ENCODE results near the gene SLC26A1. TPM values are rescaled to one million over a fixed set of nuclear protein-coding genes. Genes with fewer than 3 reads are reported as not detected.

The SLC26A1 gene
- total and polyA plus RNA-seq, 5 donors: 0.34 to 0.37 (median 0.36) TPM; not detected in 2

- no peaks in the 10 kb centered on the region for H3K4me1 ChIP-seq (ENCODE audit: control insufficient read depth, insufficient read depth, low read length)
- ATAC-seq: no peak
- under 1% methylated on average over 69 of the region's 69 CpGs for WGBS
These were observed 18.4 kb upstream of the SLC26A1 start for GRCh38 chr4:1011666-1012033.

GRCh38 chr4:1011022-1011665 is 17.9 kb upstream of the SLC26A1 start, which contains the start of gene FGFRL1:
FGFRL1 (plus strand) TSS chr4:1011626; CDS start chr4:1012486, 860 bp downstream.
- Histone ChIP-seq H3K4me1 (ENCODE audit: control insufficient read depth, insufficient read depth, low read length) (no peaks in the 10 kb centered on the region), H3K27ac (ENCODE audit: low read length) (no peak within 1 kb of the TSS), H3K27me3 (ENCODE audit: control insufficient read depth, insufficient read depth) (no peaks in the 10 kb centered on the region), H3K9me3 (ENCODE audit: control insufficient read depth, low read length) (no peaks in the 10 kb centered on the region), H3K4me3 (ENCODE audit: low read length) (peak within 1 kb of the TSS; percentile 84)
- intact Hi-C loops (cut with DNase I): no loop called here
- DNase-seq (peak; percentile 95 to 98 (median 98)), ATAC-seq (peak; percentile 69 to 77)
- WGBS: under 1% methylated on average over 85 of the region's 89 CpGs

More at GRCh38 chr4:1011666-1012033, 18.4 kb upstream of the SLC26A1 start:
- no peak for DNase-seq
- H3K4me3 ChIP-seq (ENCODE audit: low read length): peak overlapping the region; percentile 84
- intact Hi-C loops (cut with DNase I): no loop called here
- H3K27me3 ChIP-seq (ENCODE audit: control insufficient read depth, insufficient read depth): no peaks in the 10 kb centered on the region
- H3K9me3 ChIP-seq (ENCODE audit: control insufficient read depth, low read length): no peaks in the 10 kb centered on the region
- no peak overlapping the region for H3K27ac ChIP-seq (ENCODE audit: low read length)

DNA sequence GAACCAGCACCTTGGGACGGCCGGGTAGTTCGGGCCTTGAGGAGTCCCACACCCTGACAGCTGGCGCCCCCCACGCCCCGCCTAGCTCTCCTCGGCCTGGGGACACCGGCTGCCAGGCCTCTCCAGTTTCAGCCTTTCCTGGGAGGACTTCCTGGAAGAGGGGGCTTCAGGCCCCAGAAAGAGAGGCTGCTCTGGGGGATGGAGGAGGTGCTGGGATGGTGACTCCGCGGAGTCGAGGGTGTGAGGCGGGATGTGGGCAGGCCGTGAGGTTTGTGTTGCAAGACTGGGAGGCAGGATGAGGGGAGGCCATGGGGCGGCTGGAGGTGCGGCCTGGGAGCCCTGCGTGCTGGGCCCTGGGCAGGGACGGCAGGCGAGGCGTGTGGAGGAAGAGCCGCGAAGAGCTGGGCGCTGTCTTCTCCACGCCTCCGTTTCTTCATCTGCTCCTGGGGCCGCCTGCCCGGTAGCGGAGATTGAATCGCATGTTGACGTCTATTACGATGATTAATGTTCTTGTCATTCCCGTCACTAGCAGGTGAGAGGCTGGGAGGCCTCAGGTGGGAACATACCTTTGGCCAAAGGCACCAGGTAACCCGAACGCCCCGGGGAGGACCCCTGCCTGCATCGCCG is 17.3 kb upstream of the SLC26A1 start:
- H3K27me3 ChIP-seq (ENCODE audit: control insufficient read depth, insufficient read depth): no peaks in the 10 kb centered on the region
- H3K4me3 ChIP-seq (ENCODE audit: low read length): peak overlapping the region; percentile 84
- no peaks in the 10 kb centered on the region for H3K4me1 ChIP-seq (ENCODE audit: control insufficient read depth, insufficient read depth, low read length)
- no peaks in the 10 kb centered on the region for H3K9me3 ChIP-seq (ENCODE audit: control insufficient read depth, low read length)
- WGBS: under 1% methylated on average over 36 of the region's 36 CpGs
- intact Hi-C loops (cut with DNase I): no loop called here
- DNase-seq: peak; percentile 82 to 89 (median 88)
- no peak overlapping the region for H3K27ac ChIP-seq (ENCODE audit: low read length)
- ATAC-seq: peak; percentile 51 to 68

DNA sequence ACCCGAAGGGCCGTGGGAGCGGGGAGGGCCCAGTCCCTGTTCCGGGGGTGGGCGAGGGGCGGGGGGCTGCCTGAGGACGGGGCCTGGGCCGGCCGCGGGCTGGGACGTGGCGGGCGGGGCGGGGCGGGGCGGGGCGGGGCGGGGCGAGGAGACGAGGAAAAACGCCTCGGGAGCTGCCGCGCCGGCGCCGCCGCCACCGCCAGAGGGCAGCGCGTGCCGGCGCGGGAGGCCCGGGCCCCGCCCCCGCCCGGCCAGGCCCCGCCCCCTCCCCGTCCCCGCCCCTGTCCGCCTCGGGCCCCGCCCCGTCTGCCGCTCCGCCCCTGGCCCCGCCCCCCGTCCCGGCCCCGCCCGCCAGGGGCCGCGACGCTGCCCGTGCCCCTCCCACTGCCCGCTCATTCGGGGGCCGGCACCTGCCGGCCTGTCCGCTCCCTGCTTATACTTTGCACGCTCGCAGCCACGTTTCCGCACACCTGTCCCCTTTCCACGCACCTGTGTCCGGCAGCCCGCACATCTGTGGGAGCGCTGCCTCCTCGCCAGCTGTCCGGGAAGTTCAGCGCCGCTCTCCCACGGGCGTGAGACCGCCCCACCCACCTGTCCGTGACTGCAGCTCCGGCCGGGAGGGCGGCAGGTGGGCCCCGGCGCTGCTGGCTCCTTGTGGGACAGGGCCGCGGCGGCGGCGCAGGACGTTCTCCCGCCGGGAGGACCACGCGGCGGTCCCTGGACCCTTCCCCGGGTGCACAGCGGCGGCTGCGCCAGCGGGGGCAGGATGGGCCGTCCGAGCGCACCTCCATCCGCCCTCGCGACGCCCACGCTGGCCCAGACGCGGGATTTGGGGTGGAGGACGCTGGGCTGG is 16.6 kb upstream of the SLC26A1 start:
- H3K4me1 ChIP-seq (ENCODE audit: control insufficient read depth, insufficient read depth, low read length): no peaks in the 10 kb centered on the region
- H3K27me3 ChIP-seq (ENCODE audit: control insufficient read depth, insufficient read depth): no peaks in the 10 kb centered on the region
- ATAC-seq (peak; percentile 68 to 74), DNase-seq (peak; percentile 72 to 91 (median 88))
- no peak overlapping the region for H3K27ac ChIP-seq (ENCODE audit: low read length)
- H3K4me3 ChIP-seq (ENCODE audit: low read length): peak overlapping the region; percentile 63
- WGBS: under 1% methylated on average over 93 of the region's 109 CpGs
- no peaks in the 10 kb centered on the region for H3K9me3 ChIP-seq (ENCODE audit: control insufficient read depth, low read length)
- intact Hi-C loops (cut with DNase I): no loop called here

- no peaks in the 10 kb centered on the region for H3K9me3 ChIP-seq (ENCODE audit: control insufficient read depth, low read length)
- WGBS: 3% methylated on average over 36 of the region's 36 CpGs
- H3K27ac ChIP-seq (ENCODE audit: low read length): no peak overlapping the region
- H3K4me3 ChIP-seq (ENCODE audit: low read length): peak overlapping the region; percentile 63
- H3K4me1 ChIP-seq (ENCODE audit: control insufficient read depth, insufficient read depth, low read length): no peaks in the 10 kb centered on the region
- no peak for ATAC-seq
- intact Hi-C loops (cut with DNase I): no loop called here
- peak in 2 of 3 donors; percentile 52 to 75 for DNase-seq
- H3K27me3 ChIP-seq (ENCODE audit: control insufficient read depth, insufficient read depth): no peaks in the 10 kb centered on the region
These were observed 15.8 kb upstream of the SLC26A1 start for GRCh38 chr4:1008840-1009541.

- intact Hi-C loops (cut with DNase I): no loop called here
- Histone ChIP-seq H3K4me3 (ENCODE audit: low read length) (no peak overlapping the region), H3K4me1 (ENCODE audit: control insufficient read depth, insufficient read depth, low read length) (no peaks in the 10 kb centered on the region), H3K9me3 (ENCODE audit: control insufficient read depth, low read length) (no peaks in the 10 kb centered on the region), H3K27me3 (ENCODE audit: control insufficient read depth, insufficient read depth) (no peaks in the 10 kb centered on the region), H3K27ac (ENCODE audit: low read length) (no peak overlapping the region)
- DNase-seq (no peak), ATAC-seq (no peak)
- 90% methylated on average over 5 of the region's 5 CpGs for WGBS
These were observed 13.7 kb upstream of the SLC26A1 start for GRCh38 chr4:1006856-1007255.

DNA sequence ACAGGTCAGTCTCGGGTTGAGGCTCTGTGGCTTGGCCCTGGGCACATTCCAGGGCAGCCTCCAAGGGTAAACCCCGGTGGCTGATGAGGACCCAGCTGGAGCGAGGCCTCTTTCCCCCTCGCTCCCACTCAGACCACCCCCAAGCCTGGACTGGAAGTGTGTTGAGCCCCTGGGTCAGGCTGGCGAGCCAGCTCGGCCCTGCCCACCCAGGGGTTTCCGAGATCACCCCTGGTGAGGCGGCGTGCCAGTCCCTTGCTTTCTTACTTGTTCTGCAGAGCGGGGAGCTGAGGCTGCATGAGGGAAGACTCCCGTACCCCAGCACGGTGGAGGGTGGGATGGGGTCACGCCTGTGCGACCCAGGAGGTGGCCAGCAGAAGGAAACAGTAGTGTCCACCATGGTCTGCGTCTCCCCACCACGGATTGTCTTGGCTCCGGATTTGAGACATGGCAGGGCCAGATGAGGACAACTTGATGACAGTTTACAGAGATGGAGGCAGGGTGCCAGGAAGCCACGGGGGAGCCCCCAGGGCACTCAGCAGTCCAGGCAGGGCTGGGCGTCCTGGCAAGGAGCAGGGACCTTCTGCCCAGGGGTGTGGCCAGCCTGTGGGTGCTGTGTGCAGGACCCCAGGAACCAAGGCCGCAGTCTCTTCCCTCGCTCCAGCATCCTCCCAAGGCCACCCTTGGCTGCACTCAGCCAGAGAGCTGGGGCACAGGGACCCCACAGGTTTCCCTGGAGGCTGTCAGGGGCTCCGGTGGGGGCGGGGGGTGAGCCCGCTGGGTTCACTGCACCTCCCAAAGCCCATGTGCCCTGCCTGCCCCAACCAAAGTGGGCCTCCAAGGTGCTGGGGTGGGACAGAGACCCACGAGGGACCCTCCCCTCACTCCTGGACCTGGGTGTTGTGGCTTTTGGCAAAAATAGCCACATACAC is 11.6 kb upstream of the SLC26A1 start:
- H3K27ac ChIP-seq (ENCODE audit: low read length): no peak overlapping the region
- 69% methylated on average over 25 of the region's 25 CpGs for WGBS
- H3K4me1 ChIP-seq (ENCODE audit: control insufficient read depth, insufficient read depth, low read length): no peaks in the 10 kb centered on the region
- intact Hi-C loops (cut with DNase I): no loop called here
- H3K4me3 ChIP-seq (ENCODE audit: low read length): no peak overlapping the region
- H3K9me3 ChIP-seq (ENCODE audit: control insufficient read depth, low read length): no peaks in the 10 kb centered on the region
- peak in 1 of 3 donors; percentile 58 for DNase-seq
- ATAC-seq: no peak
- H3K27me3 ChIP-seq (ENCODE audit: control insufficient read depth, insufficient read depth): no peaks in the 10 kb centered on the region

DNA sequence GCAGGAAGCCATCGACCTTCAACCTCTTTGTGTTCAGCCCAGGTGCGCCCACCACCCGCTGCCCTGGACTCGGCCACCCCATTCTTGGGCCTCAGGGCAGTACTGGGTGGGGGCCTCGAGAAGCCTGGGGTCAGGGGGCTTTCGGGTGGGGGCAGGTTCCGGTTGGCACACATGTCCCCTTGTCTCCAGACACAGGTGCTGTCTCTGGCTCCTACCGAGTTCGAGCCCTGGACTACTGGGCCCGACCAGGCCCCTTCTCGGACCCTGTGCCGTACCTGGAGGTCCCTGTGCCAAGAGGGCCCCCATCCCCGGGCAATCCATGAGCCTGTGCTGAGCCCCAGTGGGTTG is 10.8 kb upstream of the SLC26A1 start:
- intact Hi-C loops (cut with DNase I): no loop called here
- ATAC-seq: no peak
- DNase-seq: no peak
- Histone ChIP-seq H3K9me3 (ENCODE audit: control insufficient read depth, low read length) (no peaks in the 10 kb centered on the region), H3K4me3 (ENCODE audit: low read length) (no peak overlapping the region), H3K4me1 (ENCODE audit: control insufficient read depth, insufficient read depth, low read length) (no peaks in the 10 kb centered on the region), H3K27me3 (ENCODE audit: control insufficient read depth, insufficient read depth) (no peaks in the 10 kb centered on the region), H3K27ac (ENCODE audit: low read length) (no peak overlapping the region)
- WGBS: 86% methylated on average over 13 of the region's 13 CpGs

GRCh38 chr4:1003271-1004070 is 10.3 kb upstream of the SLC26A1 start:
- Histone ChIP-seq H3K4me3 (ENCODE audit: low read length) (no peak overlapping the region), H3K9me3 (ENCODE audit: control insufficient read depth, low read length) (no peaks in the 10 kb centered on the region), H3K4me1 (ENCODE audit: control insufficient read depth, insufficient read depth, low read length) (no peaks in the 10 kb centered on the region), H3K27ac (ENCODE audit: low read length) (no peak overlapping the region), H3K27me3 (ENCODE audit: control insufficient read depth, insufficient read depth) (no peaks in the 10 kb centered on the region)
- DNase-seq (peak in 1 of 3 donors; percentile 52), ATAC-seq (peak in 1 of 2 donors; percentile 5)
- intact Hi-C loops (cut with DNase I): no loop called here
- 28% methylated on average over 63 of the region's 63 CpGs for WGBS
